K562 (cell line): ENCODE results near the gene PCNX2. TPM values are rescaled to one million over a fixed set of nuclear protein-coding genes. Genes with fewer than 3 reads are reported as not detected.

Experiments used
- ATAC-seq: fragments of 200-7000 bp; cut with Tn5 transposase; 3 replicates; pipeline ENCODE4 v1.9.1; 2020; ENCODE audit warnings: moderate library complexity
- BruUV-seq: library from RNA; stranded (reverse); fragments of 400-500 nt; replicated peaks from 2 replicates; lab custom pipeline; 2021; lab: Mats Ljungman, UMichigan
- CTCF ChIA-PET: fragments of 300-600 bp; formaldehyde crosslinking; extraction: SDS; loops from one replicate; lab custom pipeline; 2021; ENCODE audit warnings: low intra/inter-chr PET ratio; lab: Yijun Ruan, JAX
- POLR2A ChIA-PET: fragments of 300-600, 350-650 bp; sonication (Branson Sonifier 250); formaldehyde crosslinking; extraction: SDS; loops from one replicate; lab custom pipeline; 2021; ENCODE audit warnings: antibody characterized with exemption, inconsistent platforms; lab: Yijun Ruan, JAX
- DNase-seq, 4 experiments: peaks; one replicate each; pipeline versions ENCODE4 v3.0.0 to v3.0.0-alpha.2; 2011 to 2018; ENCODE audit warnings: low spot score in 3 of 4, mixed read lengths in 3 of 4; ENCODE audit errors: extremely low read depth in 1 of 4
- FAIRE-seq: peaks from 2 replicates; lab custom pipeline; 2011; peaks lifted over from hg19 to GRCh38; lab: Jason Lieb, UNC
- H2AFZ ChIP-seq: 2 replicates; pipeline ENCODE4 v1.6.0; 2011; ENCODE audit warnings: low read depth, low read length, control low read depth, inconsistent platforms
- H3K27ac ChIP-seq: fragments of 200-600 bp; 3 replicates; pipeline ENCODE4 v1.8.0; 2011; ENCODE audit warnings: low read depth, mild to moderate bottlenecking, control low read depth, inconsistent platforms, low read length, moderate library complexity, mixed read lengths; ENCODE audit errors: extremely low read depth
- H3K27me3 ChIP-seq, 2 experiments: fragments of 300-600 bp in 1 of 2; 2 replicates in 1 of 2; 3 replicates in 1 of 2; pipeline versions ENCODE4 v1.6.0 to v1.8.0; 2011; ENCODE audit warnings: inconsistent platforms in 2 of 2, low read length in 2 of 2, mild to moderate bottlenecking in 1 of 2, mixed read lengths in 1 of 2, moderate library complexity in 1 of 2; ENCODE audit not compliant: control insufficient read depth in 2 of 2, insufficient read depth in 2 of 2
- H3K36me3 ChIP-seq: fragments of 300-600 bp; 3 replicates; pipeline ENCODE4 v1.8.0; 2011; ENCODE audit warnings: mild to moderate bottlenecking, low read length, inconsistent platforms; ENCODE audit not compliant: control insufficient read depth, insufficient read depth
- H3K4me1 ChIP-seq, 2 experiments: fragments of 200-600 bp in 1 of 2; replicated peaks in 1 of 2; 2 replicates in 1 of 2; 3 replicates in 1 of 2; pipeline versions ENCODE4 v1.5.1 to v1.8.0; 2011; ENCODE audit warnings: inconsistent platforms in 2 of 2, low read length in 2 of 2, mild to moderate bottlenecking in 1 of 2, mixed read lengths in 1 of 2, moderate library complexity in 1 of 2; ENCODE audit not compliant: control insufficient read depth in 2 of 2, insufficient read depth in 2 of 2
- H3K4me2 ChIP-seq: 2 replicates; pipeline ENCODE4 v1.6.1; 2011; ENCODE audit warnings: low read length, control low read depth, inconsistent platforms, mixed read lengths; ENCODE audit not compliant: insufficient read depth
- H3K4me3 ChIP-seq: fragments of 200-600 bp; sonication (generic), shearing (Covaris generic); 2 replicates; pipeline ENCODE4 v1.5.1; 2016; ENCODE audit warnings: control low read depth, inconsistent platforms
- H3K79me2 ChIP-seq: fragments of 200-600 bp; 3 replicates; pipeline ENCODE4 v1.8.0; 2011; ENCODE audit warnings: low read length, inconsistent platforms; ENCODE audit not compliant: control insufficient read depth, insufficient read depth
- H3K9ac ChIP-seq, 2 experiments: 2 replicates each; pipeline versions ENCODE4 v1.6.0 to v1.6.1; 2011; ENCODE audit warnings: low read depth in 2 of 2, low read length in 2 of 2, control low read depth in 1 of 2, inconsistent platforms in 1 of 2, mild to moderate bottlenecking in 1 of 2, mixed read lengths in 1 of 2; ENCODE audit not compliant: insufficient read depth in 1 of 2
- H3K9me1 ChIP-seq: one replicate; pipeline ENCODE4 v1.6.0; 2011; ENCODE audit warnings: inconsistent platforms, mild to moderate bottlenecking, low read length, moderate library complexity; ENCODE audit not compliant: control insufficient read depth, insufficient read depth
- H3K9me3 ChIP-seq: replicated peaks from 2 replicates; pipeline ENCODE4 v1.5.1; 2011; ENCODE audit warnings: low read depth, low read length, inconsistent platforms; ENCODE audit not compliant: control insufficient read depth, insufficient read depth
- H4K20me1 ChIP-seq: replicated peaks from 2 replicates; pipeline ENCODE4 v1.6.1; 2011; ENCODE audit warnings: low read length, inconsistent platforms, mixed read lengths; ENCODE audit not compliant: control insufficient read depth, insufficient read depth
- HCFC1 ChIP-seq: IDR thresholded peaks from 2 replicates; pipeline ENCODE4 v1.6.1; 2012; ENCODE audit warnings: low read depth, low read length, improper control_type of control experiment
- KHSRP ChIP-seq: fragments of 450-650 bp; IDR thresholded peaks from 2 replicates; pipeline ENCODE4 v1.6.1; 2017
- L3MBTL2 ChIP-seq: fragments of 450-650 bp; IDR thresholded peaks from 2 replicates; pipeline ENCODE4 v1.6.1; 2016; ENCODE audit warnings: mild to moderate bottlenecking, moderate library complexity
- MAFF ChIP-seq: IDR thresholded peaks from 2 replicates; pipeline ENCODE4 v1.6.1; 2012; ENCODE audit warnings: low read length, improper control_type of control experiment
- RUNX1 ChIP-seq: sonication (generic); IDR thresholded peaks from 2 replicates; pipeline ENCODE4 v1.6.1; 2016; ENCODE audit warnings: antibody characterized with exemption, low read depth
- ZNF165 ChIP-seq: fragments of 250-450 bp; sonication (Bioruptor Pico); IDR thresholded peaks from 2 replicates; pipeline ENCODE4 v1.4.0; 2020; ENCODE audit warnings: borderline replicate concordance
- ZNF699 ChIP-seq: fragments of 250-450 bp; sonication (Bioruptor Pico); IDR thresholded peaks from 2 replicates; pipeline ENCODE4 v1.8.0; 2021; ENCODE audit warnings: mild to moderate bottlenecking, moderate library complexity; ENCODE audit not compliant: insufficient replicate concordance
- WGBS: fragments of 100-300 bp; shearing (Covaris generic); methylation state at CpG from one replicate; pipeline ENCODE4 v1.1.6; 2016; ENCODE audit warnings: low coverage, mixed read lengths; ENCODE audit not compliant: insufficient coverage; ENCODE audit errors: missing lambda C conversion rate; 5-methylcytosine and 5-hydroxymethylcytosine counted together
- in situ Hi-C: fragments of 300-500 bp; cut with MboI; formaldehyde crosslinking; loops from 4 replicates; pipeline ENCODE4 v1.15.0; 2018; ENCODE audit warnings: inconsistent platforms, mixed read lengths
- intact Hi-C: fragments of 100-400 bp; cut with micrococcal nuclease; formaldehyde crosslinking; loops from 2 replicates; pipeline ENCODE4 v1.14.2; 2022
- polyA plus RNA-seq, 8 experiments: library from polyadenylated mRNA; depleted of rRNA in 4 of 8; stranded (reverse) in 5 of 8; unstranded in 3 of 8; fragments of >200 nt; fragmentation: Nextera tagmentation in 2 of 8; fragmentation: Illumina TruSeq in 1 of 8; extraction: Ambion mirVana in 2 of 8; extraction: Trizol in 1 of 8; gene quantifications; 2 replicates each; pipeline versions ENCODE4 v1.2.1 to v1.2.3, GENCODE V29; 2011 to 2014; ENCODE audit warnings: inconsistent platforms in 1 of 8, missing spikeins in 1 of 8
- total RNA-seq, 7 experiments: library from RNA; depleted of rRNA in 6 of 7; stranded (reverse); fragments of >200 nt in 6 of 7; fragmentation: Illumina TruSeq in 2 of 7; extraction: Trizol in 2 of 7; gene quantifications; 2 replicates each; pipeline versions ENCODE4 v1.2.1 to v1.2.3, GENCODE V29; 2011 to 2021; ENCODE audit warnings: low replicate concordance in 1 of 7
- TF ChIP-seq, protein P1 (sequence below): sonication (generic); IDR thresholded peaks from 2 replicates; pipeline ENCODE4 v1.6.1; 2016
- TF ChIP-seq, protein P2 (sequence below), 2 experiments: fragments of 450-650 bp; conservative IDR thresholded peaks; 2 replicates each; pipeline ENCODE4 v1.6.1; 2017; ENCODE audit warnings: mild to moderate bottlenecking in 2 of 2, moderate library complexity in 2 of 2
- TF ChIP-seq, protein P3 (sequence below), 2 experiments: fragments of 450-650 bp; formaldehyde crosslinking in 1 of 2; IDR thresholded peaks; 2 replicates each; pipeline versions ENCODE4 v1.4.0 to v1.6.1; 2014 to 2020; ENCODE audit warnings: mild to moderate bottlenecking in 2 of 2, borderline replicate concordance in 1 of 2, low read depth in 1 of 2
- TF ChIP-seq, protein P4 (sequence below): sonication (generic); formaldehyde crosslinking; IDR thresholded peaks from 2 replicates; pipeline ENCODE4 v1.8.1; 2022; ENCODE audit warnings: missing genetic modification reagents

The PCNX2 gene
- total and polyA plus RNA-seq, 9 of the 15 experiments (the other 6 are each of a cell fraction or from before 2014, with no cell fraction given), result 0.07 to 0.33 TPM; not detected in 7

DNA sequence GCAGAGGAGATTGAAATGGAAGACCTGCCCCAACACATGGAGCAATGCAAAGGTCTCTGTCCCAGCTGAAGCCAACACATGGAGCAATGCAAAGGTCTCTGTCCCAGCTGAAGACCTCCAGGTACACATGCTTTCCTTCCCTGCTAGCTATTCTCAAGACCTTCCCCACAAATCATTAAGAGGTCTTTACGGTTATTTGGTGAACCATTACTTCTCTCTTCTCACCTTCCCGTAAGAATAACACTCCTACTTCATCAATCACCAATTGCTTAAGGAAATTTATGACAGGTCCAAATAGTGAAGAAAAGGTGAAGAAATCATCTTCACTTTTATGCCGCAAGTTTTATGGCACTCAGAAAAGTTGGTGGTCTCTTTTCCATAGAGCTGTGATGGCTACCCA, 206.3 kb downstream of the PCNX2 start:
- in situ Hi-C loops (no loop called here), intact Hi-C loops (no loop called here)
- H3K79me2 ChIP-seq, result no peaks in the 10 kb centered on the region
- no peaks in the 10 kb centered on the region for H3K9me3 ChIP-seq
- FAIRE-seq (no peak), DNase-seq (no peak), ATAC-seq (no peak)
- no peak overlapping the region for H3K4me3 ChIP-seq
- ChIA-PET CTCF (no interaction called here), POLR2A (interaction anchor here (1.0 kb wide), 1 partner anchor 8 kb away, joined by 3 read pairs; no protein-coding TSS in a partner anchor)
- H3K36me3 ChIP-seq, result no peaks in the 10 kb centered on the region
- no peaks in the 10 kb centered on the region; a peak in 2 of 5 replicates for H3K27me3 ChIP-seq
- no peaks in the 10 kb centered on the region for H3K4me1 ChIP-seq
- no peak overlapping the region for H3K4me2 ChIP-seq
- 7% methylated on average over 3 of the region's 3 CpGs for WGBS
- TF ChIP-seq, protein P1, sequence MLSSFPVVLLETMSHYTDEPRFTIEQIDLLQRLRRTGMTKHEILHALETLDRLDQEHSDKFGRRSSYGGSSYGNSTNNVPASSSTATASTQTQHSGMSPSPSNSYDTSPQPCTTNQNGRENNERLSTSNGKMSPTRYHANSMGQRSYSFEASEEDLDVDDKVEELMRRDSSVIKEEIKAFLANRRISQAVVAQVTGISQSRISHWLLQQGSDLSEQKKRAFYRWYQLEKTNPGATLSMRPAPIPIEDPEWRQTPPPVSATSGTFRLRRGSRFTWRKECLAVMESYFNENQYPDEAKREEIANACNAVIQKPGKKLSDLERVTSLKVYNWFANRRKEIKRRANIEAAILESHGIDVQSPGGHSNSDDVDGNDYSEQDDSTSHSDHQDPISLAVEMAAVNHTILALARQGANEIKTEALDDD, result no peak
- no peak for TF ChIP-seq RUNX1
- TF ChIP-seq, protein P2, sequence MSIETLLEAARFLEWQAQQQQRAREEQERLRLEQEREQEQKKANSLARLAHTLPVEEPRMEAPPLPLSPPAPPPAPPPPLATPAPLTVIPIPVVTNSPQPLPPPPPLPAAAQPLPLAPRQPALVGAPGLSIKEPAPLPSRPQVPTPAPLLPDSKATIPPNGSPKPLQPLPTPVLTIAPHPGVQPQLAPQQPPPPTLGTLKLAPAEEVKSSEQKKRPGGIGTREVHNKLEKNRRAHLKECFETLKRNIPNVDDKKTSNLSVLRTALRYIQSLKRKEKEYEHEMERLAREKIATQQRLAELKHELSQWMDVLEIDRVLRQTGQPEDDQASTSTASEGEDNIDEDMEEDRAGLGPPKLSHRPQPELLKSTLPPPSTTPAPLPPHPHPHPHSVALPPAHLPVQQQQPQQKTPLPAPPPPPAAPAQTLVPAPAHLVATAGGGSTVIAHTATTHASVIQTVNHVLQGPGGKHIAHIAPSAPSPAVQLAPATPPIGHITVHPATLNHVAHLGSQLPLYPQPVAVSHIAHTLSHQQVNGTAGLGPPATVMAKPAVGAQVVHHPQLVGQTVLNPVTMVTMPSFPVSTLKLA (conservative IDR thresholded peaks at IDR 0.05), result no peak
- TF ChIP-seq ZNF165 (CRISPR knock-in tag), result no peak
- no peak for TF ChIP-seq KHSRP
- TF ChIP-seq L3MBTL2, result no peak
- TF ChIP-seq ZNF699 (CRISPR knock-in tag), result no peak
- no peak for TF ChIP-seq MAFF
- no peak for TF ChIP-seq HCFC1
- TF ChIP-seq, protein P3, sequence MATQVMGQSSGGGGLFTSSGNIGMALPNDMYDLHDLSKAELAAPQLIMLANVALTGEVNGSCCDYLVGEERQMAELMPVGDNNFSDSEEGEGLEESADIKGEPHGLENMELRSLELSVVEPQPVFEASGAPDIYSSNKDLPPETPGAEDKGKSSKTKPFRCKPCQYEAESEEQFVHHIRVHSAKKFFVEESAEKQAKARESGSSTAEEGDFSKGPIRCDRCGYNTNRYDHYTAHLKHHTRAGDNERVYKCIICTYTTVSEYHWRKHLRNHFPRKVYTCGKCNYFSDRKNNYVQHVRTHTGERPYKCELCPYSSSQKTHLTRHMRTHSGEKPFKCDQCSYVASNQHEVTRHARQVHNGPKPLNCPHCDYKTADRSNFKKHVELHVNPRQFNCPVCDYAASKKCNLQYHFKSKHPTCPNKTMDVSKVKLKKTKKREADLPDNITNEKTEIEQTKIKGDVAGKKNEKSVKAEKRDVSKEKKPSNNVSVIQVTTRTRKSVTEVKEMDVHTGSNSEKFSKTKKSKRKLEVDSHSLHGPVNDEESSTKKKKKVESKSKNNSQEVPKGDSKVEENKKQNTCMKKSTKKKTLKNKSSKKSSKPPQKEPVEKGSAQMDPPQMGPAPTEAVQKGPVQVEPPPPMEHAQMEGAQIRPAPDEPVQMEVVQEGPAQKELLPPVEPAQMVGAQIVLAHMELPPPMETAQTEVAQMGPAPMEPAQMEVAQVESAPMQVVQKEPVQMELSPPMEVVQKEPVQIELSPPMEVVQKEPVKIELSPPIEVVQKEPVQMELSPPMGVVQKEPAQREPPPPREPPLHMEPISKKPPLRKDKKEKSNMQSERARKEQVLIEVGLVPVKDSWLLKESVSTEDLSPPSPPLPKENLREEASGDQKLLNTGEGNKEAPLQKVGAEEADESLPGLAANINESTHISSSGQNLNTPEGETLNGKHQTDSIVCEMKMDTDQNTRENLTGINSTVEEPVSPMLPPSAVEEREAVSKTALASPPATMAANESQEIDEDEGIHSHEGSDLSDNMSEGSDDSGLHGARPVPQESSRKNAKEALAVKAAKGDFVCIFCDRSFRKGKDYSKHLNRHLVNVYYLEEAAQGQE (IDR thresholded peaks at IDR 0.05; ENCODE audit: borderline replicate concordance), result no peak
- TF ChIP-seq, protein P3 (CRISPR knock-in tag; IDR thresholded peaks at IDR 0.05; ENCODE audit: low read depth), result no peak
- TF ChIP-seq, protein P4, sequence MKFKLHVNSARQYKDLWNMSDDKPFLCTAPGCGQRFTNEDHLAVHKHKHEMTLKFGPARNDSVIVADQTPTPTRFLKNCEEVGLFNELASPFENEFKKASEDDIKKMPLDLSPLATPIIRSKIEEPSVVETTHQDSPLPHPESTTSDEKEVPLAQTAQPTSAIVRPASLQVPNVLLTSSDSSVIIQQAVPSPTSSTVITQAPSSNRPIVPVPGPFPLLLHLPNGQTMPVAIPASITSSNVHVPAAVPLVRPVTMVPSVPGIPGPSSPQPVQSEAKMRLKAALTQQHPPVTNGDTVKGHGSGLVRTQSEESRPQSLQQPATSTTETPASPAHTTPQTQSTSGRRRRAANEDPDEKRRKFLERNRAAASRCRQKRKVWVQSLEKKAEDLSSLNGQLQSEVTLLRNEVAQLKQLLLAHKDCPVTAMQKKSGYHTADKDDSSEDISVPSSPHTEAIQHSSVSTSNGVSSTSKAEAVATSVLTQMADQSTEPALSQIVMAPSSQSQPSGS (CRISPR knock-in tag), result no peak
- H2AFZ ChIP-seq, result no peak overlapping the region
- BruUV-seq, result no TSS peak
- H3K9ac ChIP-seq, result no peak overlapping the region
- H4K20me1 ChIP-seq, result no peaks in the 10 kb centered on the region
- no peaks in the 10 kb centered on the region for H3K9me1 ChIP-seq
- H3K27ac ChIP-seq, result no peak overlapping the region
